WTC11 (cell line): Measurements from ENCODE around the gene DCT.

Experiments
- IRF1 ChIP-seq: sonication (generic); formaldehyde crosslinking; IDR thresholded peaks from 2 replicates; pipeline ENCODE4 v1.8.0; 2023; ENCODE audit warnings: missing genetic modification reagents
- TF ChIP-seq, protein P1 (sequence below): fragments of 200-600 bp; IDR thresholded peaks from 2 replicates; pipeline ENCODE4 v1.8.0; 2022; ENCODE audit warnings: antibody characterized with exemption
- TF ChIP-seq, protein P2 (sequence below): sonication (generic); formaldehyde crosslinking; conservative IDR thresholded peaks from 2 replicates; pipeline ENCODE4 v1.8.1; 2022; ENCODE audit warnings: mild to moderate bottlenecking, missing genetic modification reagents

DNA sequence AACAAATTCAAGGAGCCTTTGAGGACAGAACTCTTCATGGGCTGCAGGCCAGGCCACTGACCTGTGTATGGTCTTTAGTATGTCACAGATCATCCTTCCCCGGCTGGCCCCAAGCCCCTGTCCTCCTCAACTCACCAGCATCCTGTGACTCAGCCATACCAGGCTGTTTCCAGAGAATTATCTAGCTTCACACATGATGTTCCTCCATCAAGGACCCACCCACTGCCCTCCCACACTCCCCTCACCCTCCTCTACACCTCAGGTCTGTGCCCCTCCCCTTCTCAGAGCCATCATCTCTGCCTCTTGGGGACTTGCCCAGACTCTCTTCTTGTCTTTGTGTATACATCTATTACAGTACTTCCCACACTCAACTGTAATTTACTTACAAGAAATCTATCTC lies 14.7 kb downstream of the DCT start:
- TF ChIP-seq IRF1 (CRISPR knock-in tag): no peak
- TF ChIP-seq, protein P1, sequence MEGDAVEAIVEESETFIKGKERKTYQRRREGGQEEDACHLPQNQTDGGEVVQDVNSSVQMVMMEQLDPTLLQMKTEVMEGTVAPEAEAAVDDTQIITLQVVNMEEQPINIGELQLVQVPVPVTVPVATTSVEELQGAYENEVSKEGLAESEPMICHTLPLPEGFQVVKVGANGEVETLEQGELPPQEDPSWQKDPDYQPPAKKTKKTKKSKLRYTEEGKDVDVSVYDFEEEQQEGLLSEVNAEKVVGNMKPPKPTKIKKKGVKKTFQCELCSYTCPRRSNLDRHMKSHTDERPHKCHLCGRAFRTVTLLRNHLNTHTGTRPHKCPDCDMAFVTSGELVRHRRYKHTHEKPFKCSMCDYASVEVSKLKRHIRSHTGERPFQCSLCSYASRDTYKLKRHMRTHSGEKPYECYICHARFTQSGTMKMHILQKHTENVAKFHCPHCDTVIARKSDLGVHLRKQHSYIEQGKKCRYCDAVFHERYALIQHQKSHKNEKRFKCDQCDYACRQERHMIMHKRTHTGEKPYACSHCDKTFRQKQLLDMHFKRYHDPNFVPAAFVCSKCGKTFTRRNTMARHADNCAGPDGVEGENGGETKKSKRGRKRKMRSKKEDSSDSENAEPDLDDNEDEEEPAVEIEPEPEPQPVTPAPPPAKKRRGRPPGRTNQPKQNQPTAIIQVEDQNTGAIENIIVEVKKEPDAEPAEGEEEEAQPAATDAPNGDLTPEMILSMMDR: no peak
- TF ChIP-seq, protein P2, sequence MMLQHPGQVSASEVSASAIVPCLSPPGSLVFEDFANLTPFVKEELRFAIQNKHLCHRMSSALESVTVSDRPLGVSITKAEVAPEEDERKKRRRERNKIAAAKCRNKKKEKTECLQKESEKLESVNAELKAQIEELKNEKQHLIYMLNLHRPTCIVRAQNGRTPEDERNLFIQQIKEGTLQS (CRISPR knock-in tag): no peak
